ENCODE results near the gene KLK12. TPM values are rescaled to one million over a fixed set of nuclear protein-coding genes. Genes with fewer than 3 reads are reported as not detected.

Gene KLK12
- polyA plus RNA-seq, 3 donors = 0.55 TPM; not detected in 2

GRCh38 chr19:51022526-51022925 lies 12.3 kb downstream of the KLK12 start:
- H3K27ac ChIP-seq (ENCODE audit: low read depth, low read length) = no peak overlapping the region
- WGBS, 3 donors = 69 to 70% (median 69%) methylated on average over 14 of the region's 14 CpGs

- no peak overlapping the region for H3K27ac ChIP-seq (ENCODE audit: low read depth, low read length)
- WGBS, 3 donors = 32 to 46% (median 38%) methylated on average over 7 of the region's 7 CpGs
Measured at GRCh38 chr19:51020988-51021651, 13.7 kb downstream of the KLK12 start.

- no peak within 1 kb of the TSS for H3K27ac ChIP-seq (ENCODE audit: low read depth, low read length)
Measured at GRCh38 chr19:51019544-51019925, 15.3 kb downstream of the KLK12 start, which contains the start of gene KLK10. Gene KLK10, minus strand, starts transcription at chr19:51019709. Its CDS starts 579 bp downstream, at chr19:51019130.

GRCh38 chr19:51018745-51019543 lies 15.9 kb downstream of the KLK12 start:
- WGBS, 3 donors = 2 to 4% (median 2%) methylated on average over 63 to 68 of the region's 68 CpGs
- H3K27ac ChIP-seq (ENCODE audit: low read depth, low read length) = no peak overlapping the region

More at GRCh38 chr19:51019544-51019925, 15.3 kb downstream of the KLK12 start, which contains the start of gene KLK10:
- 3 to 25% (median 4%) methylated on average over 14 of the region's 14 CpGs for WGBS, 3 donors

GRCh38 chr19:51016798-51017683 lies 17.8 kb downstream of the KLK12 start:
- H3K27ac ChIP-seq (ENCODE audit: low read depth, low read length) = no peak overlapping the region
- 1% methylated on average over 68 of the region's 68 CpGs for WGBS, 3 donors

GRCh38 chr19:51015691-51016267 lies 19.0 kb downstream of the KLK12 start:
- 83 to 86% (median 85%) methylated on average over 19 of the region's 19 CpGs for WGBS, 3 donors
- no peak overlapping the region for H3K27ac ChIP-seq (ENCODE audit: low read depth, low read length)

- WGBS, 3 donors = 83 to 85% (median 84%) methylated on average over 6 of the region's 6 CpGs
- no peak overlapping the region for H3K27ac ChIP-seq (ENCODE audit: low read depth, low read length)
Measured at GRCh38 chr19:51014242-51014641, 20.6 kb downstream of the KLK12 start.

GRCh38 chr19:51012661-51013190 lies 22.1 kb downstream of the KLK12 start:
- H3K27ac ChIP-seq (ENCODE audit: low read depth, low read length) = no peak overlapping the region
- WGBS, 3 donors = 66 to 68% (median 67%) methylated on average over 12 of the region's 12 CpGs

- no peak overlapping the region for H3K27ac ChIP-seq (ENCODE audit: low read depth, low read length)
- WGBS, 3 donors = 67 to 77% (median 76%) methylated on average over 4 of the region's 4 CpGs
Measured at GRCh38 chr19:51010066-51010795, 24.6 kb downstream of the KLK12 start.

- 62 to 77% (median 64%) methylated on average over 19 of the region's 19 CpGs for WGBS, 3 donors
- H3K27ac ChIP-seq (ENCODE audit: low read depth, low read length) = no peak overlapping the region
Measured at GRCh38 chr19:51009061-51009891, 25.5 kb downstream of the KLK12 start.

- no peak overlapping the region for H3K27ac ChIP-seq (ENCODE audit: low read depth, low read length)
- WGBS, 3 donors = 72 to 85% (median 79%) methylated on average over 3 of the region's 3 CpGs
Measured at GRCh38 chr19:51007488-51007887, 27.3 kb downstream of the KLK12 start.

- H3K27ac ChIP-seq (ENCODE audit: low read depth, low read length) = no peak overlapping the region
- WGBS, 3 donors = 39 to 59% (median 41%) methylated on average over 8 of the region's 8 CpGs
Measured at GRCh38 chr19:51006406-51006805, 28.4 kb downstream of the KLK12 start.

GRCh38 chr19:51005248-51005647 lies 29.6 kb downstream of the KLK12 start:
- H3K27ac ChIP-seq (ENCODE audit: low read depth, low read length) = no peak overlapping the region
- WGBS, 3 donors = 83 to 91% (median 88%) methylated on average over 1 of the region's 1 CpG

- WGBS, 3 donors = 69 to 79% (median 71%) methylated on average over 7 of the region's 7 CpGs
- no peak overlapping the region for H3K27ac ChIP-seq (ENCODE audit: low read depth, low read length)
Measured at GRCh38 chr19:51003316-51003715, 31.5 kb downstream of the KLK12 start.

- 41 to 65% (median 57%) methylated on average over 41 to 42 of the region's 42 CpGs for WGBS, 3 donors
- H3K27ac ChIP-seq (ENCODE audit: low read depth, low read length) = no peak overlapping the region
Measured at GRCh38 chr19:51002542-51003311, 32.1 kb downstream of the KLK12 start.

- no peak overlapping the region for H3K27ac ChIP-seq (ENCODE audit: low read depth, low read length)
- WGBS, 3 donors = 23 to 45% (median 37%) methylated on average over 11 to 12 of the region's 12 CpGs
Measured at GRCh38 chr19:51002089-51002532, 32.7 kb downstream of the KLK12 start.
